Gastroesophageal sphincter (tissue), 3 donors: ENCODE data around the gene ICE1.

Experiments used
- EP300 ChIP-seq: sonication (generic); formaldehyde crosslinking; IDR thresholded peaks from one replicate; pipeline ENCODE4 v1.6.1; 2017; ENCODE audit warnings: antibody characterized with exemption, mild to moderate bottlenecking
- POLR2A ChIP-seq, 2 donors: fragments of 450-650 bp; IDR thresholded peaks; one replicate each; pipeline ENCODE4 v1.6.1; 2017; ENCODE audit warnings: antibody characterized with exemption in 2 of 2, mild to moderate bottlenecking in 2 of 2, moderate library complexity in 1 of 2
- TF ChIP-seq, protein P1 (sequence below), 4 experiments: fragments of 200-600 bp in 2 of 4; fragments of 450-650 bp in 2 of 4; sonication (generic) in 1 of 4; IDR thresholded peaks; one replicate each; pipeline ENCODE4 v1.5.1; 2017 to 2019; ENCODE audit warnings: antibody characterized with exemption in 4 of 4, mild to moderate bottlenecking in 2 of 4, moderate library complexity in 2 of 4

DNA sequence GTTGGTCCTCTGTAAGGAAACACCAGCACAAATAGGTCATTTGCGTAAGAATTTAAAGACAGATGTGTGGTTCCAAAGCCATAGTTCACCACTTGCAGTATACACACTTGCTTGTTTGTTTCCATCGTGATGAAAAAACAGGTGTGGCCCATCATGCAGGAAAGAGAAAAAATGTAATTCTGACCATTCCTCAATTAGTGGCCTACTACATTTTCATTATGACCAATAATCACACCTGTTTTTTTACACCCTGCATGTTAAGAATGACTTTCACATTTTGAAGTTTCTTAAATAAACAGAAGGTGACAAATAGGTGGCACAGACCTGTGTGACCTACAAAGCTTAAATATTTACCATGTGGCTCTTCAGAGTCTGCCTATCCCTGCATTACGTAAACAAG, 2.2 kb upstream of the ICE1 start:
- TF ChIP-seq, protein P1, sequence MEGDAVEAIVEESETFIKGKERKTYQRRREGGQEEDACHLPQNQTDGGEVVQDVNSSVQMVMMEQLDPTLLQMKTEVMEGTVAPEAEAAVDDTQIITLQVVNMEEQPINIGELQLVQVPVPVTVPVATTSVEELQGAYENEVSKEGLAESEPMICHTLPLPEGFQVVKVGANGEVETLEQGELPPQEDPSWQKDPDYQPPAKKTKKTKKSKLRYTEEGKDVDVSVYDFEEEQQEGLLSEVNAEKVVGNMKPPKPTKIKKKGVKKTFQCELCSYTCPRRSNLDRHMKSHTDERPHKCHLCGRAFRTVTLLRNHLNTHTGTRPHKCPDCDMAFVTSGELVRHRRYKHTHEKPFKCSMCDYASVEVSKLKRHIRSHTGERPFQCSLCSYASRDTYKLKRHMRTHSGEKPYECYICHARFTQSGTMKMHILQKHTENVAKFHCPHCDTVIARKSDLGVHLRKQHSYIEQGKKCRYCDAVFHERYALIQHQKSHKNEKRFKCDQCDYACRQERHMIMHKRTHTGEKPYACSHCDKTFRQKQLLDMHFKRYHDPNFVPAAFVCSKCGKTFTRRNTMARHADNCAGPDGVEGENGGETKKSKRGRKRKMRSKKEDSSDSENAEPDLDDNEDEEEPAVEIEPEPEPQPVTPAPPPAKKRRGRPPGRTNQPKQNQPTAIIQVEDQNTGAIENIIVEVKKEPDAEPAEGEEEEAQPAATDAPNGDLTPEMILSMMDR (IDR thresholded peaks at IDR 0.05) = no peak
- no peak for TF ChIP-seq EP300
- TF ChIP-seq POLR2A (IDR thresholded peaks at IDR 0.05) = no peak
